Endothelial cell of umbilical vein (primary cell): Measurements from ENCODE around the gene CZIB. TPM values are rescaled to one million over a fixed set of nuclear protein-coding genes. Genes with fewer than 3 reads are reported as not detected.

Source experiments
- BruUV-seq: library from RNA; stranded (reverse); fragments of 400-500 nt; replicated peaks from 2 replicates; lab custom pipeline; 2021; lab: Mats Ljungman, UMichigan
- CTCF ChIA-PET: fragments of 300-600, 350-600 bp; sonication (Branson Sonifier 250); formaldehyde crosslinking; loops from one replicate; lab custom pipeline; 2021; ENCODE audit warnings: antibody characterized with exemption, inconsistent platforms; lab: Charles Lee
- POLR2A ChIA-PET: fragments of 300-600, 350-600 bp; sonication (Branson Sonifier 250); formaldehyde crosslinking; loops from one replicate; lab custom pipeline; 2021; ENCODE audit warnings: antibody characterized with exemption, inconsistent platforms; lab: Charles Lee
- DNase-seq: peaks from one replicate; pipeline ENCODE4 v3.0.0-alpha.2; 2011; ENCODE audit warnings: low read depth, low spot score
- FAIRE-seq: peaks from 2 replicates; lab custom pipeline; 2011; peaks lifted over from hg19 to GRCh38; lab: Jason Lieb, UNC
- H2AFZ ChIP-seq: 2 replicates; pipeline ENCODE4 v1.6.0; 2012; ENCODE audit warnings: low read depth, low read length, control low read depth, inconsistent platforms
- H3K27ac ChIP-seq: 2 replicates; pipeline ENCODE4 v1.5.1; 2011; ENCODE audit warnings: low read depth, mild to moderate bottlenecking, control low read depth, low read length, moderate library complexity; ENCODE audit not compliant: insufficient read depth
- H3K27me3 ChIP-seq, 2 experiments: 2 replicates each; pipeline versions ENCODE4 v1.6.0 to v1.6.1; 2011; ENCODE audit warnings: low read length in 2 of 2, mixed read lengths in 1 of 2; ENCODE audit not compliant: control insufficient read depth in 2 of 2, insufficient read depth in 2 of 2
- H3K36me3 ChIP-seq, 2 experiments: 2 replicates in 1 of 2; 3 replicates in 1 of 2; pipeline ENCODE4 v1.5.1; 2011; ENCODE audit warnings: low read length in 2 of 2, mild to moderate bottlenecking in 1 of 2, moderate library complexity in 1 of 2; ENCODE audit not compliant: control insufficient read depth in 2 of 2, insufficient read depth in 2 of 2; ENCODE audit errors: extremely low read depth in 1 of 2
- H3K4me1 ChIP-seq: 3 replicates; pipeline ENCODE4 v1.5.1; 2011; ENCODE audit warnings: mild to moderate bottlenecking, low read length; ENCODE audit not compliant: control insufficient read depth, insufficient read depth; ENCODE audit errors: extremely low read depth
- H3K4me2 ChIP-seq: 2 replicates; pipeline ENCODE4 v1.6.1; 2011; ENCODE audit warnings: low read length, control low read depth, mixed read lengths; ENCODE audit not compliant: insufficient read depth
- H3K4me3 ChIP-seq, 3 experiments: fragments of 200-600 bp in 1 of 3; sonication (generic), shearing (Covaris generic) in 1 of 3; replicated peaks in 1 of 3; 2 replicates each; pipeline ENCODE4 v1.5.1; 2011 to 2016; ENCODE audit warnings: control low read depth in 3 of 3, low read length in 3 of 3, mild to moderate bottlenecking in 2 of 3, inconsistent platforms in 1 of 3, low read depth in 1 of 3, moderate library complexity in 1 of 3; ENCODE audit not compliant: insufficient read depth in 1 of 3
- H3K79me2 ChIP-seq: 2 replicates; pipeline ENCODE4 v1.6.0; 2012; ENCODE audit warnings: low read length, inconsistent platforms; ENCODE audit not compliant: control insufficient read depth, insufficient read depth
- H3K9ac ChIP-seq: replicated peaks from 2 replicates; pipeline ENCODE3; 2011; ENCODE audit warnings: low read length, control low read depth; ENCODE audit not compliant: insufficient read depth; ENCODE audit errors: extremely low read depth
- H3K9me1 ChIP-seq: replicated peaks from 3 replicates; pipeline ENCODE4 v1.6.0; 2011; ENCODE audit warnings: mild to moderate bottlenecking, low read length; ENCODE audit not compliant: control insufficient read depth, insufficient read depth; ENCODE audit errors: extremely low read depth
- H3K9me3 ChIP-seq: replicated peaks from 2 replicates; pipeline ENCODE4 v1.5.1; 2012; ENCODE audit warnings: low read length, inconsistent platforms; ENCODE audit not compliant: control insufficient read depth, insufficient read depth
- H4K20me1 ChIP-seq: replicated peaks from 2 replicates; pipeline ENCODE3; 2011; ENCODE audit warnings: mild to moderate bottlenecking, low read length; ENCODE audit not compliant: control insufficient read depth, insufficient read depth; ENCODE audit errors: extremely low read depth
- EZH2 ChIP-seq: IDR thresholded peaks from 2 replicates; pipeline ENCODE4 v1.6.1; 2012; ENCODE audit warnings: borderline replicate concordance, low read depth, mild to moderate bottlenecking, moderate library complexity, low read length, inconsistent platforms; ENCODE audit not compliant: severe bottlenecking
- GATA2 ChIP-seq: IDR thresholded peaks from 2 replicates; pipeline ENCODE4 v1.7.0; 2011; ENCODE audit warnings: low read depth, mild to moderate bottlenecking, moderate library complexity, mixed read lengths, low read length; ENCODE audit not compliant: insufficient read length, insufficient read depth
- JUN ChIP-seq: IDR thresholded peaks from 2 replicates; pipeline ENCODE4 v1.6.1; 2011; ENCODE audit warnings: borderline replicate concordance, low read depth; ENCODE audit not compliant: insufficient read length, insufficient read depth
- MYC ChIP-seq: IDR thresholded peaks from one replicate; pipeline ENCODE4 v1.6.1; 2011; ENCODE audit warnings: mild to moderate bottlenecking, low read depth, low read length
- POLR2A ChIP-seq: IDR thresholded peaks from 2 replicates; pipeline ENCODE4 v1.6.1; 2012; ENCODE audit warnings: low read depth, mild to moderate bottlenecking, control low read depth, low read length
- POLR2AphosphoS5 ChIP-seq: IDR thresholded peaks from 2 replicates; pipeline ENCODE4 v1.6.1; 2012; ENCODE audit warnings: low read depth, mild to moderate bottlenecking, control low read depth, low read length, moderate library complexity; ENCODE audit not compliant: insufficient read depth
- dilution Hi-C: fragments of 300-500 bp; cut with MboI; formaldehyde crosslinking; loops from one replicate; pipeline ENCODE4 v1.15.0; 2019; ENCODE audit warnings: low sequenced_read_pairs; ENCODE audit not compliant: extremely low pct_ligation_motif_present
- intact Hi-C: fragments of 100-400 bp; cut with micrococcal nuclease; formaldehyde crosslinking; loops from one replicate; pipeline ENCODE4 v1.10.0; 2022
- polyA plus RNA-seq, 4 experiments: library from polyadenylated mRNA; depleted of rRNA in 3 of 4; stranded (reverse) in 3 of 4; unstranded in 1 of 4; fragments of >200 nt; gene quantifications; 2 replicates each; pipeline versions ENCODE4 v1.2.1 to v1.2.3, GENCODE V29; 2011 to 2012; ENCODE audit warnings: missing spikeins in 1 of 4
- total RNA-seq: library from RNA; stranded (reverse); gene quantifications from 2 replicates; pipeline ENCODE4 v1.2.3, GENCODE V29; 2021
- TF ChIP-seq, protein P1 (sequence below), 2 donors: IDR thresholded peaks; 1 replicate in 1 of 2; 2 replicates in 1 of 2; pipeline ENCODE4 v1.5.1; 2011; ENCODE audit warnings: low read length in 2 of 2, mild to moderate bottlenecking in 2 of 2, moderate library complexity in 2 of 2, control low read depth in 1 of 2, inconsistent platforms in 1 of 2, low read depth in 1 of 2; ENCODE audit not compliant: insufficient read depth in 1 of 2; ENCODE audit errors: extremely low read depth in 1 of 2
- TF ChIP-seq, protein P2 (sequence below): IDR thresholded peaks from 2 replicates; pipeline ENCODE4 v1.6.1; 2011; ENCODE audit not compliant: insufficient read depth, insufficient read length

CZIB gene
- total and polyA plus RNA-seq, 2 donors (not counting 3 experiments of a cell fraction or from before 2014, with no cell fraction given), result 60.1 to 65.9 TPM

DNA sequence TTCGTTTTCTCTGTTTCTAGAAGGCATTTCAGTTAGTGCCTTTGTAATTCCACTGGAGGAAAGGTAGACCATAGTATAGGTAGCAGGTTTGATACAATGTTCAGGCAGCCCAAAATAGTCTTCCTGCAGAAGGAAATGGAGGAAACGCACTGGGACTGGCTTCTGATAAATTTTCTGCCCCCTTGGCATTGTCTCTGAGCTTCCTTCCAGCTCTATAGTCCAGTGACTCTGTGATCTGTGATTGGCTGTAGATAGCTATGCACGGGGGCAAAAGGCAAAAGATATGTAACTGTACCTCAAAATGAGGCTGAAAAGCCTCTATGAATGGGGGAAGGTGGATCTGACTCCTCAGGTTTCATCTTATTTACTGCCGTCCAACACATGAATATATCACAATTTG is 23.7 kb upstream of the CZIB start:
- Histone ChIP-seq H3K9me1 (no peaks in the 10 kb centered on the region), H3K79me2 (no peaks in the 10 kb centered on the region), H3K27ac (no peak overlapping the region), H4K20me1 (no peaks in the 10 kb centered on the region), H3K4me1 (peaks cover 4% of the 10 kb centered on the region), H3K4me2 (no peak overlapping the region), H3K27me3 (no peaks in the 10 kb centered on the region), H3K4me3 (no peak overlapping the region), H3K9me3 (no peaks in the 10 kb centered on the region), H2AFZ (no peak overlapping the region), H3K9ac (no peak overlapping the region), H3K36me3 (peaks cover 0 to 7% of the 10 kb centered on the region in 2 experiments)
- intact Hi-C loops, result no loop called here
- no TSS peak for BruUV-seq
- ChIA-PET CTCF (no interaction called here), POLR2A (no interaction called here)
- no peak for TF ChIP-seq GATA2
- TF ChIP-seq POLR2A, result no peak
- TF ChIP-seq, protein P1, sequence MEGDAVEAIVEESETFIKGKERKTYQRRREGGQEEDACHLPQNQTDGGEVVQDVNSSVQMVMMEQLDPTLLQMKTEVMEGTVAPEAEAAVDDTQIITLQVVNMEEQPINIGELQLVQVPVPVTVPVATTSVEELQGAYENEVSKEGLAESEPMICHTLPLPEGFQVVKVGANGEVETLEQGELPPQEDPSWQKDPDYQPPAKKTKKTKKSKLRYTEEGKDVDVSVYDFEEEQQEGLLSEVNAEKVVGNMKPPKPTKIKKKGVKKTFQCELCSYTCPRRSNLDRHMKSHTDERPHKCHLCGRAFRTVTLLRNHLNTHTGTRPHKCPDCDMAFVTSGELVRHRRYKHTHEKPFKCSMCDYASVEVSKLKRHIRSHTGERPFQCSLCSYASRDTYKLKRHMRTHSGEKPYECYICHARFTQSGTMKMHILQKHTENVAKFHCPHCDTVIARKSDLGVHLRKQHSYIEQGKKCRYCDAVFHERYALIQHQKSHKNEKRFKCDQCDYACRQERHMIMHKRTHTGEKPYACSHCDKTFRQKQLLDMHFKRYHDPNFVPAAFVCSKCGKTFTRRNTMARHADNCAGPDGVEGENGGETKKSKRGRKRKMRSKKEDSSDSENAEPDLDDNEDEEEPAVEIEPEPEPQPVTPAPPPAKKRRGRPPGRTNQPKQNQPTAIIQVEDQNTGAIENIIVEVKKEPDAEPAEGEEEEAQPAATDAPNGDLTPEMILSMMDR (IDR thresholded peaks at IDR 0.05; ENCODE audit: extremely low read depth in 1 of 2, insufficient read depth in 1 of 2, low read depth in 1 of 2, low read length in 2 of 2), result no peak
- no peak for TF ChIP-seq EZH2
- TF ChIP-seq POLR2AphosphoS5, result no peak
- FAIRE-seq (peak; percentile 69), DNase-seq (peak; percentile 40)
- dilution Hi-C loops, result no loop called here

DNA sequence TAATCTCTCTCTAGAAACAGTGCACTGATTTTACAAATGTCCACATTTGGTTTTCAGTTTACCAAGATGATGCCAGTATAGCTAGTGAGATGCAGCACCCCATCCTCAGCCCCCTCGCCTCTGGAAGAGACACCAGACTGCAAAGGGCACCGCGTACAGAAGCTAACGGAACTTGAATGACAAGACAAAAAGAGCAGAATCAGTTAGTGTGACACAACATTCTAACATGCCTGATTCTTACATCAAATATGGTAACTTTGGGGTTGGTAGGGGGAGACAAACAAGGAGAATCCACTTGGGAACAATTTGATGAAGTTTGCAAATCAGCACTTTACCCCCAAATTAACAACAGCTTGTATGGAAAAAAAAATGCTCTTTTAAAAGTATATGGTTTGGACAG is 21.9 kb upstream of the CZIB start:
- Histone ChIP-seq H3K4me2 (no peak overlapping the region), H3K36me3 (peaks cover 0 to 7% of the 10 kb centered on the region in 2 experiments), H3K9me3 (no peaks in the 10 kb centered on the region), H2AFZ (no peak overlapping the region), H3K4me1 (peaks cover 12% of the 10 kb centered on the region), H3K79me2 (peaks cover 9% of the 10 kb centered on the region), H3K9ac (no peak overlapping the region), H3K27ac (no peak overlapping the region), H3K27me3 (no peaks in the 10 kb centered on the region), H3K9me1 (no peaks in the 10 kb centered on the region), H4K20me1 (no peaks in the 10 kb centered on the region), H3K4me3 (no peak overlapping the region)
- intact Hi-C loops (no loop called here), dilution Hi-C loops (no loop called here)
- CTCF ChIA-PET, result no interaction called here
- DNase-seq (no peak), FAIRE-seq (no peak)
- BruUV-seq, result no TSS peak
- POLR2A ChIA-PET, result no interaction called here
- TF ChIP-seq POLR2AphosphoS5, result no peak
- no peak for TF ChIP-seq EZH2
- no peak for TF ChIP-seq GATA2
- TF ChIP-seq MYC, result no peak
- TF ChIP-seq, protein P2, sequence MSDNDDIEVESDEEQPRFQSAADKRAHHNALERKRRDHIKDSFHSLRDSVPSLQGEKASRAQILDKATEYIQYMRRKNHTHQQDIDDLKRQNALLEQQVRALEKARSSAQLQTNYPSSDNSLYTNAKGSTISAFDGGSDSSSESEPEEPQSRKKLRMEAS, result no peak
- no peak for TF ChIP-seq JUN
- no peak for TF ChIP-seq POLR2A
- TF ChIP-seq, protein P1 (IDR thresholded peaks at IDR 0.05; ENCODE audit: extremely low read depth in 1 of 2, insufficient read depth in 1 of 2, low read depth in 1 of 2, low read length in 2 of 2), result no peak
